Heart left ventricle (tissue), 13 donors: Measurements from ENCODE around the gene TBCD.

Source experiments
- POLR2A ChIP-seq, 2 donors: fragments of 450-650 bp; IDR thresholded peaks; one replicate each; pipeline ENCODE4 v1.6.1; 2017; ENCODE audit warnings: antibody characterized with exemption in 2 of 2, mild to moderate bottlenecking in 2 of 2, moderate library complexity in 2 of 2
- TF ChIP-seq, protein P1 (sequence below), 12 donors: fragments of 200-600 bp; sonication (generic) in 4 of 12; IDR thresholded peaks; one replicate each; pipeline versions ENCODE4 v1.5.0 to v1.8.0; 2018 to 2022; ENCODE audit warnings: antibody characterized with exemption in 12 of 12, mild to moderate bottlenecking in 5 of 12
- donor health status: ischemic (EF 13 %, LVEDD 7.1; RV severe dilation, severe dysfunction).
- donor health status: DM: no; HTN: yes; CAD: no.
- donor health status: DM: no; HTN: no; CAD: no.
- donor health status: ischemic (EF 25% LVEDD 6.9; RV normal size, moderate dysfunction).
- donor health status: ischemic (EF 25% LVEDD 5.7; RV mildly dilated, moderate dysfunction).
- donor health status: ischemic (EF 35%, LVEDD 5.7; RV mildly dilated, moderate dysfunction).
- donor health status: nonischemic (EF 11% LVEDD 7.7; RV severe dilation, severe dysfunction).
- donor health status: DM: yes; HTN: yes; CAD: no.
- donor health status: PGD.
- donor health status: ischemic (EF 29% LVEDD 5.4; RV normal size, mild dysfunction).
- donor health status: nonischemic (EF 23%, LVEDD 6.1; RV moderate dilation, normal function).

GRCh38 chr17:82868715-82869131 is 116.9 kb downstream of the TBCD start:
- TF ChIP-seq, protein P1, sequence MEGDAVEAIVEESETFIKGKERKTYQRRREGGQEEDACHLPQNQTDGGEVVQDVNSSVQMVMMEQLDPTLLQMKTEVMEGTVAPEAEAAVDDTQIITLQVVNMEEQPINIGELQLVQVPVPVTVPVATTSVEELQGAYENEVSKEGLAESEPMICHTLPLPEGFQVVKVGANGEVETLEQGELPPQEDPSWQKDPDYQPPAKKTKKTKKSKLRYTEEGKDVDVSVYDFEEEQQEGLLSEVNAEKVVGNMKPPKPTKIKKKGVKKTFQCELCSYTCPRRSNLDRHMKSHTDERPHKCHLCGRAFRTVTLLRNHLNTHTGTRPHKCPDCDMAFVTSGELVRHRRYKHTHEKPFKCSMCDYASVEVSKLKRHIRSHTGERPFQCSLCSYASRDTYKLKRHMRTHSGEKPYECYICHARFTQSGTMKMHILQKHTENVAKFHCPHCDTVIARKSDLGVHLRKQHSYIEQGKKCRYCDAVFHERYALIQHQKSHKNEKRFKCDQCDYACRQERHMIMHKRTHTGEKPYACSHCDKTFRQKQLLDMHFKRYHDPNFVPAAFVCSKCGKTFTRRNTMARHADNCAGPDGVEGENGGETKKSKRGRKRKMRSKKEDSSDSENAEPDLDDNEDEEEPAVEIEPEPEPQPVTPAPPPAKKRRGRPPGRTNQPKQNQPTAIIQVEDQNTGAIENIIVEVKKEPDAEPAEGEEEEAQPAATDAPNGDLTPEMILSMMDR (IDR thresholded peaks at IDR 0.05), result no peak
- no peak for TF ChIP-seq POLR2A (IDR thresholded peaks at IDR 0.05)
